CD4-positive, alpha-beta T cell treated with Interleukin-17A for 1 hour (primary cell): ENCODE measurements around the gene KLRK1.
"Not testable (repeated sequence)": the region's sequence is repeated elsewhere in the genome, so short reads cannot be mapped to it uniquely, and the experiment has no call there.

Experiments used
- DNase-seq: peaks from one replicate; pipeline ENCODE4 v3.0.0-alpha.2; 2020

The KLRK1 gene

DNA sequence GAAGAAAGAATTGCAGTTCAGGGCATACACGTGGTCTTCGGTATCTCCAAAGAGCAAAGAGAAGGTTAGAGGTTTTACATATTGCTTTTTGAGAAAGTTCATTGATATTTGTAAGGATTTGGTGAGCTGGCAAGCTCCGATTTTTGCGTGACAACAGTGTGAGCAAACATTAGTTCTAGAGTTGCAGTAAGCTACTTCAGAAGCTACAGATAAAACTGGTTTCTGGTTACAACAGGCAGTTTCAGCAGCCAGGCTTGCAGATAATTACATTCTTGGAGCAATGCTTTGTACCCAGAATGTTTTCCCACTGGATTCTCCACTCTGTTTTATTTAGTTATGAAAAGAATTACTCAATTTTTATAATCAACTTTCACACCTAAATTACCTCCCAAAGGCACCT is 28.2 kb downstream of the KLRK1 start:
- DNase-seq = no peak

DNA sequence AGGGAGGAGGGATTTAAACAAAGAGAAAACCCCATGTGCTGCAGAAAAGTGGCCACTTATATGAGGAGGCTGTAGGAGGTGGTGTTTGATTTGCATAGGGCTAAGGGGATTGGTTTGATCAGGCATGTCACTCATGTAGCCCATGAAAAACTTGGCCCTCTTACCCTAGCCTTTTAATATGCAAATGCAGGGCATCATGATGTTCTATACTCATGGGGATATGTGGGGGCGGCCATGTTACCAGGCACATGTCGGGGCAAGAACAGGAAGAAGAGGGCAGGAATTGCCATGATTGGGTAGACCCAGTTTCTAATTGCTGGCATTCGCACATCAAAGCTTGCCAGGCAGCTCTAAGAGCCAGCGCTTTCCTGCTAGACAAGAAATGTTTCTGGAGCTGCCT is 28.8 kb downstream of the KLRK1 start:
- DNase-seq = no peak

DNA sequence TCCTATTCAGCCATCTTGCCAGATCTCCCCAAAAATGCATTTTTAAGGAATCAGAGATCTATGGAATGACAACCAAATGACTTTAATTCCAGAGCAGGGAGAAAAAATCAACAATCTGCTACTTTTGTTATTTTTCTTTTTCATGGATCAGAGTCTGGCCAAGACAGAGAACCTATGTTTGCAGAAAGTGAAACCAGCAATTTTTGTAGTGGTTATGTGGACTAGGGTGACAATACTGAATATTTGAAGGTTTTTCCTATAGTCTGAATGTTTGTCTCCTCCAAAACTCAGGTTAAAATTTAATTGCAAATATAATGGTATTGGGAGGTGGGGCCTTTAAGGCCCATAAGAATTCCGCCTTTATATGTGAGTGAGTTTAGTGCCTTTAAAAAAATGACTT is 30.9 kb downstream of the KLRK1 start:
- no peak for DNase-seq

DNA sequence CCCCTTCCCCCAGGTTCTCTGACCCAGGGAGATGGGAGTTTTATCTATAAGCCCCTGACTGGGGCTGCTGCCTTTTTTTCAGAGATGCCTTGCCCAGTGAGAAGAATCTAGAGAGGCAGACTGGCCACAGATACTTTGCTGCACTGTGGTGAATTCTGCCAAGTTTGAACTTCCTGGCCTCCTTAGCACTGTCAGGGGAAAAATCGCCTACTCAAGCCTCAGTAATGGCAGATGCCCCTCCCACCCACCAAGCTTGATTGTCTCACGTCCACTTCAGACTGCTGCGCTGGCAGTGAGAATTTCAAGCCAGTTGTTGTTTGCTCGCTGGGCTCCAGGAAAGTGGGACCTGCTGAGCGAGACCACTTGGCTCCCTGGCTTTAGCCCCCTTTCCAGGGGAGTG is 31.7 kb downstream of the KLRK1 start:
- no peak for DNase-seq

DNA sequence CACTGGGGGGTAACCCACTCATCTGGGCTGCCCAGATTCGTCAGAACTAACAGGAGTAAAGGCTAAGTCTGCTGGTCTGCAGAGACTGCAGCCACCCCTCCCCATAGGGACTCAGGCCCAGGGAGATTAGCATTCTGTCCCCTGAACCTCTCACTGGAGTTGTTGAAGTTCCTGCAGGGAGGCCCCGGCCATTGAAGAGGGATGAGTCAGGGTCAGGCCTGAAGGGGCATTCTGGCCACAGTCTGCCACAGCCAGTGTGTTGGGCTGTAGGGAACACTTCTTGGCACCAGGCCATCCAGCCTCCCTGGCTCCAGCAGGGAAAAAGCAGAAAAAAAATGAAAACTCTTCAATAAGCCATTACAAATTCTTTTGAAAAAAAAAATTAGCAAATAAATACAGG is 35.3 kb downstream of the KLRK1 start:
- no peak for DNase-seq

DNA sequence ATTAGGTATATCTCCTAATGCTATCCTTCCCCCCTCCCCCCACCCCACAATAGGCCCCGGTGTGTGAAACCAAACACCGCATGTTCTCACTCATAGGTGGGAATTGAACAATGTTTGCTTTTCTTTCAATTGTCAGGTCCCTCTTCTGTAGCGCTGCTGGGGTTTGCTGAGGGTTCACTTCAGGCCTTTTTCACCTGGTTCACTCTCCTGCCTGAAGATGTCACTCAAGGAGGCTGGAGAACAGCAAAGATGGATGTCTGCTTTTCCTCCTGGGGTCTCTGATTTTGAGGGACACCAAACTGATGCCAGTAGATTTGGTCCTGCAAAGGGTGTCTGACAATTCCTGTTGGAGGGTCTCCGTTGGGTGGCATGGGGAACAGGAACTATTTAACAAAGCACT is 35.8 kb downstream of the KLRK1 start:
- DNase-seq = no peak

DNA sequence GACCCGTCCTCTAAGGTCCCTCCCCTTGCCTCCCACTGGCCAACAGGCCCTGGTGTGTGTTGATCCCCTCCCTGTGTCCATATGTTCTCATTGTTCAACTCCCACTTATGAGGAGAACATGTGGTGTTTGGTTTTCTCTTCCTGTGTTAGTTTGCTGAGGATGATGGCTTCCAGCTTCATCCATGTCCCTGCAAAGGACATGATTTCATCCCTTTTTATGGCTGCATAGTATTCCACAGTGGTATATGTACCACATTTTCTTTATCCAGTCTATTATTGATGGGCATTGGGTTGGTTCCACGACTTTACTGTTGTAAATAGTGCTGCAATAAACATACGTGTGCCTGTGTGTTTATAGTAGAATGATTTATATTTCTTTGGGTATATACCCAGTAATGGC is 38.4 kb downstream of the KLRK1 start:
- not testable (repeated sequence) for DNase-seq

DNA sequence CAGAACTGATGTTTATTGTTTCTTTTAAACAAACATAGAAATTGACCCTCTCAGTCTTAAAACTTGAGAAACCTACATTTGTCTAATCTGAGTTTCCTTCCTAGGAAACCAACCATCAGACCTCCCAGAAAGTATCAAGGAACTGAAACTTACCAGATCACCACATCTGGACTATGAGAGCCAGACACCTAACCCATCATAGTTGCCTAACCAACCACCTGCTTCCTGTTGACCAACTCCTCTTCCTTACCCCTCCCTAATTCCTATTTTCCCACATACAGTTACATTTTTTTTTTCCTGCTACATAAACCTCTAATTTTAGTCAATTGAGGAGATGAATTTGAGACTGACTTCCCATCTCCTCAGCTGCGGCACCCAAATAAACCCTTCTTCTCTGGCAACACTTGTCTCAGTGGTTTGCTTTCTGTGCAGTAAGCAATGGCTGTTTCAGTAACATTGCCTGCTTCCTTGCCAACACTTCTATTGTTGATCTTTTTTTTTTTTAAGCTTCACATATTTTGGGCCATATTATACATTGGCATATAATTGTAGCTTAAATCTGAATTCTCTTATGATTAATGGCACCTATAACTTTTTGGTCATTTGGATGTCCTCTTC is 47.8 kb downstream of the KLRK1 start:
- DNase-seq = no peak

DNA sequence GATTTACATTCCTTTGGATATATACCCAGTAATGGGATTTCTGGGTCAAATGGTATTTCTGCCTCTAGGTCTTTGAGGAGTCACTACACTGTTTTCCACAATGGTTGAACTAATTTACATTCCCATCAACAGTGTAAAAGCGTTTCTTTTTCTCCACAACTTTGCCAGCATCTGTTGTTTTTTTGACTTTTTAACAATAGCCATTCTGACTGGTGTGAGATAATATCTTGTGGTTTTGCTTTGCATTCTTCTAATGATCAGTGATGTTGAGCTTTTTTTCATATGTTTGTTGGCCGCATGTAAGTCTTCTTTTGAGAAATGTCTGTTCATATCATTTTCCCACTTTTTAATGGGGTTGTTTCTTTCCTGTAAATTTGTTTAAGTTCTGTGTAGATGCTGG is 48.9 kb downstream of the KLRK1 start:
- not testable (repeated sequence) for DNase-seq

DNA sequence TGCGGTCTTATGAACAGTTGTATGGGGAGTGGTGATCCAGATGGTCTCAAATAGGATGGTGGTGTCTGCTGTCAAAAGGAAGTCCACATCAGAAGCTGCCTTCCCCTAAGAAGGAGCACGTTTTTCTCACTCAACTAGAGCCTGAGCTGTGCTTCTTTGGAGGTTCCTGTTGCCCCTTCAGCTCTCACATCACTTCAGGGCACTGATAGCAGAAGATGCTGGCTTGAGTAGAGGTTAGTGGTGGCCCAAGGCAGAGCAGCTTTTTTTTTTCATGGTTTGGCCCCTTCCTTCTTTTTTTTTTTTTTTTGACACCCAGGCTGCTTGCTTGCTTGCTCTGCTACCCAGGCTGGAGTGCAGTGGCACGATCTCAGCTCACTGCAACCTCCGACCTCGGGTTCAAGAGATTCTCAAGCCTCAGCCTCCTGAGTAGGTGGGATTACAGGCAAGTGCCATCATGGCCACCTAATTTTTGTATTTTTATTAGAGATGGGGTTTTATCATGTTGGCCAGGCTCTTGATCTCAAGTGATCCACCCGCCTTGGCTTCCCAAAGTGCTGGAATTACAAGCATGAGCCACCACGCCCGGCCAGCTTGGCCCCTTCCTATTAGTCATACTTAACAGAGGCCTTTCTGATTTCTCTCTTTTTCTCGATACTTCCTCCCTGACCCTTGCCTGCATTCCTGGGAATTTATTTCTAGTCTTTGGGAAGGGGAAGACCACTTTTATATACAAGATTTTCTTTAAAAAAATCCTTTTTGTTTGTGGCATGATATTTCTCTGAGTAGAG is 50.6 kb downstream of the KLRK1 start:
- DNase-seq = no peak

DNA sequence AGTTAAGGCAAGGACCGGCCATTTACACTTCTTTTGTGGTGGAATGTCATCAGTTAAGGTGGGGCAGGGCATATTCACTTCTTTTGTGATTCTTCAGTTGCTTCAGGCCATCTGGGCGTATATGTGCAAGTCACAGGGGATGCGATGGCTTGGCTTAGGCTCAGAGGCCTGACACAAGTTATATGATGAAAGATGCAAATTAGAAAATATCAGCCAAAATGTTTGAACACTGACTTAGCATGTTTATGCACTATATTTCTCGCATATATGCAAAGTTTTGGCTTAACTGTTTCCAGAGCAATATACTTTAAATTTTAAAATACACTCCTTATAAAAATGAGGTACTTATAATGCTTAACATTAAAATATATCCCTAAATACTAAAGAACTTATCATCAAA is 51.4 kb downstream of the KLRK1 start:
- DNase-seq = not testable (repeated sequence)

DNA sequence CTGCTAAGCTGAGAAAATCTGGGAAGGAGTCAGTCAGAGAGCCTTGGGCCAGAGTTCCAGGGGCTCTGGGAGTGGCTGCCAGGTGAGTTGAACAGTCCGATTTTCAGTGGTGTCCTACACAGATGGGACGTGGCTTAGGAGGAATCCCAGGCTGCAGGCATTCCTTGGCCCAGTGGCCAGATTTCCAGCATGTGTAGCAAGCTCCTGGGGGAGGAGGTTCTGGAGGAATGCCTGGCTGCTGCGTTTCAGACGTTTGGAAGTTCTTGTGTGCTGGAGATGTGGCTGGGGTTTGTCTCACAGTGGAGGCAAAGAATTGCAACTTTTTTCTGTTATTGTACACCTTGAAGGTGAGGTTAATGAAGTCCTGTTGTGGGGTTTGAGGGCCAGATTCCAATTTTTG is 53.6 kb downstream of the KLRK1 start:
- not testable (repeated sequence) for DNase-seq

DNA sequence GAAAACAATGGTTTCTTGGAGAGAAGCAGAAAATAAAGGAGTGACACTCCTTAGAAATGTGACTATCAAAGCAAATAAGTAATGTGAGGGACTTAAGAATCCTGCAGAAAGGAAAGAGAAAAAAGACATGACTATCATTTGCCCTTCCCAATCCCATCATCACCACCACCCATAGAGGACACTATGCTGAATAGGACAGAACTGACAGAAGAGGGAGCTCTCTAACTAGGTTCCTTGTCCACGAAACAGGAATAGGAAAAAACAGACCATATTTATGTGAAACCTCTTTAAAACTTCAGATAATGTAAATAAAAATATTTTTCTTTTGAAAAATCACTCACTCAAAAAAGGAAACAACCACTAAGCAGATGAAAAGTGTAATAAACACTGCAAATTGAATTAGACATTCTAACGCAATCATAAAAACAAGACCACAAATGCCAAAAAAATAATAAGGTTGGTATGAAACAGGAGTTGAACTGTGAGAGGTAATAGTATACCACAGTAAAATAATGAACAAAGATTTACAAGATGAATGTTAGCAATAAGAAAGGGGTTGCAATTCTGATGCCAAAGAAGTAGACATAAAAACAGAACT is 58.1 kb downstream of the KLRK1 start:
- DNase-seq = peak; percentile 55

DNA sequence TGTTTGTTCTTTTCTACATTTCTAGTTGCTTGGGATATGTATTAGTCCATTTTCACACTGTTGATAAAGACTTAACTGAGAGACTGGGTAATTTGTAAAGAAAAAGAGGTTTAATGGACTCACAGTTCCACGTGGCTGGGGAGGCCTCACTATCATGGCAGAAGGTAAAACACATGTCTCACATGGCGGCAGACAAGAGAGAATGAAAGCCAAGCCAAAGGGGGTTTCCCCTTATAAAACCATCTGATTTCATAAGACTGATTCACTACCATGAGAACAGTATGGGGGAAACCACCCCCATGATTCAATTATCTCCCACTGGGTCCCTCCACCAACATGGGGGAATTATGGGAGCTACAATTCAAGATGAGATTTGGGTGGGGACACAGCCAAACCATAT is 61.1 kb downstream of the KLRK1 start:
- DNase-seq = not testable (repeated sequence)
